GM19240 (cell line): Measurements from ENCODE around the gene GPSM1.

Experiments used
- DNase-seq: peaks from one replicate; pipeline ENCODE4 v3.0.0; 2011; ENCODE audit warnings: low spot score; ENCODE audit not compliant: insufficient read length

GPSM1 gene

DNA sequence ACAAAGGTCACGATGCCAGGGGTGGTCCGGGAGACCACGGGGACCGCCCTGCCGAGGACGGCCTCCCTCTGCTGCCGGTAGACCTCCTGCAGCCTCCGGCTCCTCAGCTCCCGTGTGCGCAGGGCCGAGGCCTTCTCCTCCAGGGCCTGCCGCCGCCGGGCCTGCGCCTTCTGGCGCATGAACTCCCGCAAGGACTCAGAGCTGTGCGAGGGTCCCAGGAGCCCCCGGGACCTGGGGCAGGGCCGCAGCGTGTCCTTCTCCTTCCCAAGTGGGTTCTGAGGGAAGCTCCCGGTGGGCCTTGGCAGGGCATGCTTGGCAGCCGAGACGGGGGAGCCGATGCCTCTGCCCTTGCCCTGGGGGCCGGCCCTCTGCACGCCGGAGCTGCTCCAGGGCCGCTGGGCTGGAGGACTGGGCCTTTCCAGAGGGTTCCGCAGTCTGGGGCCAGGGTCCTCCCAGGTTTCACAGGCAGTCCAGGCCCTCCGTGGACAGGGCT is 36.8 kb upstream of the GPSM1 start:
- no peak for DNase-seq

DNA sequence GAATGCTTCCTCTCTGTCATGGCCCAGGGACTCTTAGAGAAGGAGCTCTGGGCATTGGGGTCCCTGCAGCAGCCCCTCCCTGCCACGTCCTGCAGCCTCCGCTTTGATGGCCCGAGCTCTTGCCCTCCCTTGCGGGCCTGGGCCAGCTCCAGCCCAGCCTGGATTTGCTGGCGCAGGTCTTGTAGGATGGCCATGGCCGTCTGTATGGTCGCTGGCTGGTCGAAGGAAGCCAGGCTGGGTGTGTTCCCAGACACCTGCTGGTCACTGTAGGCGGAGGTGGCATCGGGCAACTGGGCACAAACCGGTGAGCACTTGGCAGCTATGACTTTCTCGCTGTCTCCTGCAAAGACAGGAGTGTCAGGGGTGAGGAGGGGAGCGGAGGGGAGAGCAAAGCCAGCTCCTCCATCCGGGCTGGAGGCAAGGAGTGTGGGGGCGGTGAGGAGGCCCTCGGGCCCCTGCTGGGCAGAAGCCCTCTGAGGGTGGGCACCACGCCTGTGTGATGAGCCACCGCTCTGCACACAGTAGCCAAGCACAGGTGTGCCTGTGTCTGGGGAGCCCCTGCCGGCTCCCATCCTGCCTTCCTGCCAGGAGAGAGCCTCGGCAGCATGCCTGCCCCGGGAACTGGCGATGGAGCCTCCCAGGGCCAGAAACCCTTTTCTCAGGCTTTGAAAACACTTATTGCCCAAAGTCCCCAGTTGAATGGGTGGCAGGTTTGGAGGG is 35.9 kb upstream of the GPSM1 start:
- no peak for DNase-seq

DNA sequence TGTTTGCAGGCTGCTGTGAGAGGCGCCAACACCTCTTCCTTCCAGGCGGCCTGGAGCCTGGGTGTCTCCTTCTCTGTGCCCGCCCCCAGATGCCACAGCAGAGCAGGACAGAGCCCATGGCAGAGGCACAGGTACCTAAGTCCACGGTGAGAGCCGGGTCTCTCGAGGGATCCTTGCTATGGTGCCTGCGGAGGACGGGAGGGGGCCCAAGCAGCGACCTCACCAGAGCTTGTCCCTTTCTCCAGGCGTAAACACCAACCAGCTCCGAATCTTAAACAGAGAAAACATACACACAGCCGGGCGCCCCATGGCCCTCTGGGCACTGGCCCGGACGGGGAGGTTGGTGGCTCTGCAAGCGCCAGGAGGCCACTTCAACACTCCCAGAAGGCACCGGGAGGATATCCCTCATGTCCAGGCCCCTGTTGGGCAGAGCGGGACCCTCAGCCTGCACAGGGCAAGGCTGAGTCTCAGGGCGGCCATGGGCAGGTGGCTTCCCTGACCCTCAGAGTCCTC is 35.3 kb upstream of the GPSM1 start:
- no peak for DNase-seq

DNA sequence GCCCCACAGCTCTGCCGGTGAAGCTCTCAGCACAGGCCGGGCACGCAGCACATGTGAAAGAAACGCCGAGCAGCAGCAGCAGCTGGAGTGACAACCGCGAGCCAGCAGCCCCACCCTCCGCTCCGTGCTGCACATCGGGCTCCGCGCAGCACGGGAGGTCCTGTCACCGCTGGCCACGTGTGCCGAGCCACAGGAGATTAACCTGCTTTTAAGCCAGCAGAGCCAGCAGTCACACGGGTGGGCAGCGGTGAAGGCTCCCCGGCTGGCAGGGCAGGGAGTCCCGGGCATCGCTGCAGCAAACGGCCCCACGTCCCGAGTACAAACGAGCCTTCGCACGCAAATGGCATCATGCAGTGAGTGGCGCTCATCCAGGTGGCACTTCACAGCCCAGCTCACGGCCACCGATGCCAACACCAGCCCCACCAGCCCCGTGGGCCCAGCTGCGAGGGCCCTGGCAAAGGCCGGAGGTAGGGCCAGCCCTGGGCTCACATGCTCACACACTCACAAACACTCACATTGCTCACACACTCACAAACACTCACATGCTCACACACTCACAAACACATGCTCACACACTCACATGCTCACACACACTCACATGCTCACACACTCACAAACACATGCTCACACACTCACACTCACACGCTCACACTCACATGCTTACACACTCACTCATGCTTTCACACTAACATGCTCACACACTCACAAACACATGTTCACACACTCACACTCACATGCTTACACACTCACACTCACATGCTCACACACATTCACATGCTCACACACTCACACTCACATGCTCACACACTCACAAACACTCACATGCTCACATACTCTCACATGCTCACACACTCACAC is 34.5 kb upstream of the GPSM1 start:
- DNase-seq, result no peak

- DNase-seq, result no peak
Observed at GRCh38 chr9:136293476-136294077, 33.8 kb upstream of the GPSM1 start.

GRCh38 chr9:136294437-136294836 is 32.9 kb upstream of the GPSM1 start:
- no peak for DNase-seq

GRCh38 chr9:136295055-136295454 is 32.3 kb upstream of the GPSM1 start:
- DNase-seq, result no peak

- DNase-seq, result no peak
Observed at GRCh38 chr9:136295542-136296433, 31.6 kb upstream of the GPSM1 start.

DNA sequence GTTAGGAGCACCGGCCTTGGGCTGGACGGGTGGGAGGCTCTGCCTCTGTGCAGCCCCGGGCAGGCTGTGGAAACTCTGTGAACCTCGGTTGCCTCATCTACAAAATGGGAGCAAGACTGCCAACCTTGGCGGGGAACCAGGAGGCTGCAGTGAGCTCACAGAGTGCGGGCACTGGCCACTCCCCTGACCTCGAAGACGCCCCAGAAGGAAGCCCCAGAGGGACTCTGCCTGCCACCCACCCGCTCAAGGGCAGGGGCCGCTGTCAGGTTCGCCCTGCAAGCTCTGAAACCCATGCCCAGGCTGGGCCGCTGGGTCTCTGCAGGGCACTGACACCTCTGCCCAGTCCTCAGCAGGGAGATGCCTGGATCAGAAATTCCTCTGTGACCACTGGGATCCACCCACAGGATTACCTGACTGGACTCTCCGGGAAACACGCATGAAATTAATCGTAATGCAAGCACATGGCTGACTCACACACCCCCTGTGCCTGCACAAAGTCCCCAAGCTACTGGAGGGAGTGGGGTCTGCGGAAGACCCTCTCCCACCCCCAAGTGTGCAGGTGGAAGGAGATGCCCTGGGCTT is 30.8 kb upstream of the GPSM1 start:
- DNase-seq, result no peak

DNA sequence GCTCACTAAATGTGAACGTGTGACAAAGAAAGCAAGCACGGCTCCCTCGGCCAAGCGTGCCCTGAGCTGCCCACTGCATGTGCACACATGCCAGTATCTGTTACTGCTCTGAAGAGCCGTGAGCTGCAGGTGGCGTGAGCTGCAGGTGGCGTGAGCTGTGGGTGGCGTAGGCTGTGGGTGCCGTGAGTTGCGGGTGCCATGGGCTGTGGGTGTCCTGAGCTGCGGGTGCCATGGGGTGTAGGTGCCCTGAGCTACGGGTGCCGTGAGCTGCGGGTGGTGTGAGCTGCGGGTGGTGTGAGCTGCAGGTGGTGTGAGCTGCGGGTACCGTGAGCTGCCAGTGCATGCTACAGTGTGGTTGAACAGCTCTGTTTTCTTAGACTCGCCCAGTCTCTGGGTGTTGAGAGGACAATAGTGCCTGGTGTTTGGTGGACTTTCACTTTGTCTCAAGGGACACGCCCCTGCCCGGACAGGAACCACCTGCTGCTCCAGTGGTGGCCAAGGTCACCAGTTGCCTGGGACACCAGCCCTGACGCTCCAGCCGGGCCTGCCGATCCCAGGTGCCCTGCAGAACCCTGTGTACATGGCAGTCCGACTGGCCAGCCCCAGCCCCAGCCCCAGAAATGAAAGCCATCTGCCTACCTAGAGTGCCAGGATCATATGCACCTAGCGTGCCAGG is 30.2 kb upstream of the GPSM1 start:
- no peak for DNase-seq

DNA sequence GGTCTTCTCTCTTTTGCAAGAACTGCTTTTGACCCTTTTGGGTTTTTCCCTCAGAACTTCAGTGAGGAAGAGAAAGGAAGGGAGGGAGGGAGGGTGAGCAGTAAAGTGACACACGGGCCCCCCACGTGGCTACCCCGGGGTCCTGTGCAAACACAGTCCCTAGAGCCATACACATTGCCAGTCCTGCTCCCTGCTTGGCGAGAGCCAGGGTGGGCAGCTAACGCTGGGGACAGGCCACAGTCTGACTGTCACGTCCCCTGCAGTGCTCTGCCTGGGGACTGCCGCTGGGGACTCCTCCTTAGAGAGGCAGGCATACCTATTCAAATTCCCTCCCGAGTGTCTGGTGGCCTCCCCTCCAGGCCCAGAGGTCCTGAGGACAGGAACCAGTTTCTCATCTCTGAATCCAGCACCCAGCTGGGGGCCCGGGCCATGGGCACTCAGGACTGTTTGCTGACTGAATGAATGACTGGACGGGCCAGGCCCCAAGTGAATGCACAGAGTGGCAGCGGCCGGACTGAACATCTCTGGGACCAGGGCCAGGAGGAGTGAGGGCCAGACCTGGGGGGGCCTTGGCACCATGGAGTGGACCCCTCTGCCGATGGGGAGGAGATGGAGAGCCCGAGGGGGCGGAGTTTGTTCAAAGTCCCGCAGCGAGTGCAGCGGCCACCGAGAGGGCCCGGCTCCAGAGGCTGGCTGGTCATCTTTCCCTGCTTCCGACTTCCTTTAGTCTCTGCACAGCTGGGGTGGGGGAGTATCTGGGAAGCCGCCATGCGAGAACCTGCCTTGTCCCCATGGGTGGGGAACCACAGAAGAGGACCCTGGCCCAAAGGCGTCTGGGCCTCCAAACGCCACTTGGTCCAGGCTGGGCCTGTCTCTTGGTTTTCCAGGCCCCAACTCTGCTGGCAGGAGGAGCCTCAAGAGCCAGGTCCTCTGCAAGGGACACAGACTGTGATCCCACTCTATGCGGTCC is 29.3 kb upstream of the GPSM1 start:
- no peak for DNase-seq

- DNase-seq, result no peak
Observed at GRCh38 chr9:136299116-136299515, 28.2 kb upstream of the GPSM1 start.

DNA sequence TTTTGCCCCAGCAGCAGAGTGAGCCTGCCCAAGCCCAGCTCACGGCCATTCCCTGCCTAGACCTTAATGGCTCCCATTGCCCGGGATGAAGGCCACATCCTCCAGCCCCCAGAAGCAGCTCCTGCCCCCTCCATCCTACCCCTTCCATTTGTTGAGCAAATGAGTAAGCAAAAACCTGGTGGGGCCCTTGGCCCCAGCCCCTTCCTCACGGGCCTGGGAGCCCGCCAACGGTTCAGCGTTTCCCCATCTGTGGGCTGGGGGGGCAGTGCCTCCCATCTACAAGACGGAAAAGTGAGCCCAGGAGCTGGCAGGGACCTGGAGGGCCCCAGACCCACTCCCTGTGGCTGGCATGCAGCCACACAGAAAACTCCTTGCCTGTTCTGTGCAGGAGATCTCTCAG is 27.8 kb upstream of the GPSM1 start:
- DNase-seq, result no peak

DNA sequence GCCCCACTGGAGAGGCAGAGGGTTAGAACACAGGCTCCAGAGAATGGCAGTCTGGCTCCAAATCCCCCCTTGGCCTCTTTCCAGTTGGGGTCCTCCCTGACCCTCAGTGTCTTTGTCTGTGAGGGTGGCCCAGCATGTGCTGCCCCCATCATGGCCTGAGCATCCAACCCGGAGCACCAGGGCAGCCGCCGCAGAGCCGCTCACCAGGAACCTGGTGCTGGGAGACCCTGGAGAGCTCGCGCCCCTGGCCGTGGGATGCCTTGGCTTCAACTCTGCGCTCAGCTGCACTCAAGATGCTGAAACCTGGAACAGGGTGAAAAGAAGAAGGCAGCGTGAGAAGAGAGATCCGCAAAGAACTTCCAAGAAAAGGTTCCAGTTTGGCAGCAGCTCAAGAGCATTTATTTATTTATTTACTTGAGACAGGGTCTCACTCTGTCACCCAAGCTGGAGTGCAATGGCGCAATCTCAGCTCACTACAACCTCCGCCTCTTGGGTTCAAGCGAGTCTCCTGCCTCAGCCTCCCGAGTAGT is 27.3 kb upstream of the GPSM1 start:
- DNase-seq, result no peak

- DNase-seq, result no peak
Observed at GRCh38 chr9:136300866-136301265, 26.5 kb upstream of the GPSM1 start.

DNA sequence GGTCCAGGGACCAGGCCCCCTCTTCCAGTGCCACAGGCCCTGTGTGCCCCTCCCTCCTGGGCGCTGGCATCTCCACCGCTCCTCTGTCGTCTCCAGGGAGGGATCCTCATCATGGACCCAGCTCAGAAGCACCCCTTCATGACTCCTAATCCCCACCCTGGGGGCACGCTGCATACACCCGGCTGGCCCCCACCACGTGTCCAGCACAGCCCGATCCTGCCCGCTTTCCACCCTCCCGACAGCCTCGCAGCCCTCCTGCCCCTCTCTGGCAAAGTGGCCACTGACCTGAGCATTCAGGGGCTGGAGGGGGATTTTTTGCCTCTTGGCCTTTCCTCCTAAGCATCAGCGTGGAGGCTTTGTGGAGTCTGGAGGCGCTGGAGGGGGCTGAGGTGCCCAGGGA is 24.8 kb upstream of the GPSM1 start:
- DNase-seq, result no peak

DNA sequence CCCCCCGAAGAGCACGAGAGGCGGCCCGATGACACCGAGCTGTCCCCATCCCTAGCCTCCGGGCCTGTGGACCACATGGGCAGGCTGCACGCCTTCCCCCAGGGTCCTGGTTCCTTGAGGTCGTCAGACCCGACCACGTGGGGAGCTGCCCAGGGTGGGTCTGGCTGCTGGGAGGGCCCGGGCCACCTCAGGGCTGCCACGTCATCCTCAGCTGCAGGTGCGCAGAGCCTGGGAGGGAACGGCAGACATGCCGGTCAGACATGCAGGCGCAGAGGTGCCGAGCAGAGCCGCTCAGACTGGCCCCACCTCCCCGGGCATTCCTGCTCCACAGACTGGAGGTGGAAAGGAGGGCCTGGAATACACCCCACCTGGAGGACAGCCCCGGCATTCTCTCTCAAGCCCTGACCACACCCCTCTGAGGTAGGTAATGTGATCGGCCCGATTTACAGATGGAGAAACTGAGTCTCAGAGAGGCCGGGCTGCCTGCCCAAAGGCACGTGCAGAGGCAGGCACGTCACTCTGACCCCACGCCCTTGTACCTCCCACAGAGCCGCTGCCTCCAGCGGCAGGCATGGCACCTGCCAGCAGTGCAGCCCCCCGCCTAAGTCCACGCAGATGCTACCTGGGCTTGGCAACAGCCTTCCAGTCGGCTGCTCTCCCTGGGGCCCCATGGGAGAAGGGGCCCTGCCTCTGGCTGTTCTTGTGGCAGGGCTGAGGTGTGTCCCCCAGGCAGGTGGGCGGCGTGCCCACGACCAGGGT is 24.1 kb upstream of the GPSM1 start:
- no peak for DNase-seq
